Stimulated activated CD4-positive, alpha-beta T cell treated with anti-CD3 and anti-CD28 coated beads, Interleukin-1b, Interleukin-23, amount 100 ng/mL, for 1 hour (primary cell): ENCODE measurements around the gene PTPRN2.

Experiments used
- DNase-seq, 2 donors: peaks; one replicate each; pipeline ENCODE4 v3.0.0-alpha.2; 2020; ENCODE audit warnings: low read depth in 2 of 2

Gene PTPRN2

GRCh38 chr7:158097453-158098124 is 490.0 kb downstream of the PTPRN2 start:
- DNase-seq = no peak

- no peak for DNase-seq
Observed at GRCh38 chr7:158097106-158097452, 490.5 kb downstream of the PTPRN2 start.

GRCh38 chr7:158096582-158096981 is 491.0 kb downstream of the PTPRN2 start:
- no peak for DNase-seq

- DNase-seq = no peak
Observed at GRCh38 chr7:158094671-158095226, 492.9 kb downstream of the PTPRN2 start.

GRCh38 chr7:158094046-158094445 is 493.6 kb downstream of the PTPRN2 start:
- DNase-seq = no peak

GRCh38 chr7:158093156-158093796 is 494.3 kb downstream of the PTPRN2 start:
- no peak for DNase-seq

- DNase-seq = no peak
Observed at GRCh38 chr7:158087196-158087595, 500.4 kb downstream of the PTPRN2 start.

GRCh38 chr7:158085741-158086695 is 501.6 kb downstream of the PTPRN2 start:
- DNase-seq = no peak

- DNase-seq = no peak
Observed at GRCh38 chr7:158084555-158084954, 503.1 kb downstream of the PTPRN2 start.

GRCh38 chr7:158083526-158084310 is 503.9 kb downstream of the PTPRN2 start:
- no peak for DNase-seq

GRCh38 chr7:158082761-158083160 is 504.9 kb downstream of the PTPRN2 start:
- no peak for DNase-seq

- no peak for DNase-seq
Observed at GRCh38 chr7:158080899-158081445, 506.7 kb downstream of the PTPRN2 start.

GRCh38 chr7:158077934-158078910 is 509.4 kb downstream of the PTPRN2 start:
- no peak for DNase-seq

- DNase-seq = no peak
Observed at GRCh38 chr7:158077151-158077840, 510.3 kb downstream of the PTPRN2 start.

GRCh38 chr7:158076656-158077055 is 511.0 kb downstream of the PTPRN2 start:
- DNase-seq = no peak

GRCh38 chr7:158076215-158076614 is 511.4 kb downstream of the PTPRN2 start:
- DNase-seq = no peak

- no peak for DNase-seq
Observed at GRCh38 chr7:158075633-158076001, 512.0 kb downstream of the PTPRN2 start.

- no peak for DNase-seq
Observed at GRCh38 chr7:158074896-158075632, 512.6 kb downstream of the PTPRN2 start.
